GM21786 (cell line): ENCODE results near the gene FUBP3.

Experiments
- ATAC-seq: cut with Tn5 transposase; IDR thresholded peaks from one replicate; pipeline ENCODE4 v1.9.1; 2021; ENCODE audit not compliant: unreplicated experiment

The FUBP3 gene

GRCh38 chr9:130578865-130579737, at the start of gene FUBP3:
FUBP3 (plus strand) TSS chr9:130579577; CDS start chr9:130579681, 104 bp downstream.
- ATAC-seq, result peak; percentile 83

- ATAC-seq, result no peak
These were observed 48.4 kb upstream of the FUBP3 start for GRCh38 chr9:130530938-130531337.

GRCh38 chr9:130531670-130532069, 47.7 kb upstream of the FUBP3 start:
- no peak for ATAC-seq

- ATAC-seq, result no peak
These were observed 46.8 kb upstream of the FUBP3 start for GRCh38 chr9:130532426-130533080.

- ATAC-seq, result no peak
These were observed 43.4 kb upstream of the FUBP3 start for GRCh38 chr9:130535818-130536521.

- no peak for ATAC-seq
These were observed 42.7 kb upstream of the FUBP3 start for GRCh38 chr9:130536701-130537107.

- ATAC-seq, result no peak
These were observed 41.9 kb upstream of the FUBP3 start for GRCh38 chr9:130537346-130538050.

- ATAC-seq, result no peak
These were observed 39.8 kb upstream of the FUBP3 start for GRCh38 chr9:130539420-130540223.

- no peak for ATAC-seq
These were observed 37.8 kb upstream of the FUBP3 start for GRCh38 chr9:130541533-130541932.

- ATAC-seq, result no peak
These were observed 37.3 kb upstream of the FUBP3 start for GRCh38 chr9:130542038-130542437.

- no peak for ATAC-seq
These were observed 36.7 kb upstream of the FUBP3 start for GRCh38 chr9:130542457-130543228.

- no peak for ATAC-seq
These were observed 36.0 kb upstream of the FUBP3 start for GRCh38 chr9:130543368-130543767.

GRCh38 chr9:130543859-130544258, 35.5 kb upstream of the FUBP3 start:
- ATAC-seq, result no peak

GRCh38 chr9:130544364-130544763, 35.0 kb upstream of the FUBP3 start:
- no peak for ATAC-seq

- ATAC-seq, result no peak
These were observed 31.3 kb upstream of the FUBP3 start for GRCh38 chr9:130548103-130548502.

- ATAC-seq, result no peak
These were observed 30.2 kb upstream of the FUBP3 start for GRCh38 chr9:130549093-130549735.

- ATAC-seq, result no peak
These were observed 24.8 kb upstream of the FUBP3 start for GRCh38 chr9:130554606-130555005.

GRCh38 chr9:130555061-130555460, 24.3 kb upstream of the FUBP3 start:
- ATAC-seq, result no peak

GRCh38 chr9:130555968-130556367, 23.4 kb upstream of the FUBP3 start:
- no peak for ATAC-seq
